IPS DF 6.9 (cell line): ENCODE results near the gene PTAR1.

Experiments
- DNase-seq: peaks from one replicate; pipeline ENCODE4 v3.0.0-alpha.2; 2013; ENCODE audit warnings: low read depth, low spot score
- H3K27ac ChIP-seq: one replicate; pipeline ENCODE4 v1.5.1; 2013; ENCODE audit warnings: low read length, control low read depth
- H3K27me3 ChIP-seq: 2 replicates; pipeline ENCODE4 v1.6.1; 2013; ENCODE audit warnings: mild to moderate bottlenecking, low read length; ENCODE audit not compliant: control insufficient read depth, insufficient read depth
- H3K36me3 ChIP-seq: 2 replicates; pipeline ENCODE4 v1.6.1; 2013; ENCODE audit warnings: low read length; ENCODE audit not compliant: control insufficient read depth, insufficient read depth
- H3K4me1 ChIP-seq: 2 replicates; pipeline ENCODE4 v1.6.1; 2013; ENCODE audit warnings: low read length; ENCODE audit not compliant: control insufficient read depth, insufficient read depth
- H3K4me3 ChIP-seq: 2 replicates; pipeline ENCODE4 v1.5.1; 2013; ENCODE audit warnings: mild to moderate bottlenecking, low read length
- H3K9me3 ChIP-seq: 2 replicates; pipeline ENCODE4 v1.6.1; 2013; ENCODE audit warnings: low read length, inconsistent platforms; ENCODE audit not compliant: control insufficient read depth, insufficient read depth
- WGBS: extraction: QIAGEN DNeasy Blood & Tissue Kit; methylation state at CpG from one replicate; pipeline ENCODE4 v1.1.7; 2013; ENCODE audit warnings: mixed read lengths, missing lambda C conversion rate; ENCODE audit not compliant: insufficient read length, insufficient coverage; 5-methylcytosine and 5-hydroxymethylcytosine counted together

PTAR1 gene

DNA sequence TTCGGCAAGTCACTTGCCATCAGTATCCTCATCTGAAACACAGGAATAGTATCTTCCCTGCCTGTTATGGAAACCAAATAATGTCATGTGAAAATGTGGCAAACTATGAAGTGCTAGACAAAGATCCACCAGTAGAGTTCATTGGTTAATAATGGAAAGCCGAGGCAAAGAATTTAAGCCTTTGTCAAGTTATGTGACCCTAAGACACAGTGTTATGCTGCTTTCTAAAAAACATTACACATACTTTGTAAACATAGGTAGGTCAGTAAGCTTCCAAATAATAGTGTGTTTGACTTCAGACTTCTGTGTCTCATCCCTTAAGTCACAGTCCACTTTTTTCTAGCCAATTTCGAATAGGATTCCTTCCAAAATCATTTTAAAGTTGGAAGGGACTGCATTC is 6.0 kb downstream of the PTAR1 start:
- Histone ChIP-seq H3K27ac (no peak overlapping the region), H3K9me3 (no peaks in the 10 kb centered on the region), H3K4me3 (no peak overlapping the region), H3K4me1 (no peaks in the 10 kb centered on the region; the same call in 1 of the 2 replicates), H3K27me3 (no peaks in the 10 kb centered on the region), H3K36me3 (peaks cover 4% of the 10 kb centered on the region; the same call in 1 of the 2 replicates)
- DNase-seq: no peak
- WGBS: no CpG with 5 or more reads among the region's 3 CpGs

DNA sequence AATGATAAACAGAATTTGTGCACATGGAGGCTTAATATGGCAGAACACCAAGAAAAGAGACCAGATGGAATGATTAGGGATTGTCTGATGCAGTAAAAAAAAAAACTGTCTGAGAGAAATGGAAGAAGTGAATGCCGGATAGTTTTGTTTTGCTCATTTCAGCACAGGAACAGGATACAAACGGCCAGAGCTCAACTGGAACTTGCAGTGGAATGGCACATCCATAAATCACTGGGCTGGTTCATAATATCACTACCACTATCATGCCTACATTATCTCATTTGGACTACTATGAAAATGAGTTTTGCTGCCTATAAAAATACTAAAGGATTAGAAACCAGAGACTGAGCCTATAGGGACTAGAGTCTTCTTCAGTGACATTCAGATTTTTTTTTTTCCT is 9.7 kb downstream of the PTAR1 start:
- DNase-seq: no peak
- Histone ChIP-seq H3K36me3 (peaks cover 4% of the 10 kb centered on the region; the same call in 1 of the 2 replicates), H3K4me1 (no peaks in the 10 kb centered on the region; the same call in 1 of the 2 replicates), H3K9me3 (no peaks in the 10 kb centered on the region), H3K4me3 (no peak overlapping the region), H3K27me3 (no peaks in the 10 kb centered on the region), H3K27ac (no peak overlapping the region)
- no CpG with 5 or more reads among the region's 2 CpGs for WGBS

DNA sequence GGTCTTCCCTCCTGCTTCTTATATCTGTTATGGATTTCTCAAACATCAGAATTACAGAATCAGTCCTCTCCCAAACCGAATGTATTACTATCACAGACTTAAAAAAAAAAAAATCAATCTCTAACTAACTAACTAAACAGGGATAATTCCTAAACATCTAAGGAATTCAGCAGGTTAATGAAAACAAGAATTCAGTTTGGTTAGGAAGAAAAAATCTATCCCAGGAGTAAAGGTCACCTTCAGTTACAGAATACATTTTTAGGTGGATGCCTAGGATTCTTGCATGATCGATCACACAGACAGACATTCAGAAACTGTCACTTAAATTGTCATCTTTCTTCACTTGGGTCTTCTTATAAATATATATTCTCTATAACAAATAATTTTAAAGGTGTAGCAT is 11.5 kb downstream of the PTAR1 start:
- 100% methylated on average over 1 of the region's 2 CpGs for WGBS
- Histone ChIP-seq H3K27ac (no peak overlapping the region), H3K9me3 (no peaks in the 10 kb centered on the region), H3K4me1 (no peaks in the 10 kb centered on the region; the same call in 1 of the 2 replicates), H3K27me3 (no peaks in the 10 kb centered on the region), H3K36me3 (peaks cover 4% of the 10 kb centered on the region; the same call in 1 of the 2 replicates), H3K4me3 (no peak overlapping the region)
- DNase-seq: no peak

DNA sequence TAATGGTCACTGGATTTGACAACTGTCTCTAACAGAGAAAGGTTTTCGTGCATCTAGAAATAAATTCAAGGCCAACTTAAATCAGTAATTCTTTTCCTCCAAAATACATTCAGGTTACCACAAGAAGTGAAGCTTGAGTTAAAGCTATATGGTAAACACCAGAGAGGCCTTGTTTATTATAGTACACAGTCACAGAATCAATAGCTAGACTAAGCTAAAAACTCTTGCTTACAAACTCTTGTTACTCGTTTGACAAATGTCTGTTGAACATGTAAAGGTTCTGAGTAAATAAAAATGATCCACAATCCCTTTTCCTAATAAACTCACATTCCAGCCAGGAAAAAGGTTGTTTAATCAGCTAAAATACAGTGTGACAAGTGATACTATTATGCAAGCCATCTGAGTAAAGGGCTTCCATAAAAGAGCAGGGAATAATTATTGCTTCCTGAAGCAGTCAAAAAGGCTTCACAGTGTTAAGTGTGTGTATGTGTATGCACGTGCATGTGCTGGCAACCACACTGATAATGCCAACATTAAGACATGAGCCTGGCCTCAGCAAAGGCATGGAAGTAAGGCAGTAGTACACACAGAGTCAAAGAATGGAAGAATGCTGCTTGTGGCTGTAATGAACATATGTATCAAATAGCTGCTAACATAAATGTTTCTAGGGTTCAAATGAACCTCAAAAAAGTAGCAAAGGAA is 12.8 kb downstream of the PTAR1 start:
- no peak for DNase-seq
- H3K9me3 ChIP-seq: no peaks in the 10 kb centered on the region
- H3K4me3 ChIP-seq: no peak overlapping the region
- no CpG with 5 or more reads among the region's 3 CpGs for WGBS
- no peaks in the 10 kb centered on the region for H3K27me3 ChIP-seq
- H3K27ac ChIP-seq: no peak overlapping the region
- no peaks in the 10 kb centered on the region; the same call in 1 of the 2 replicates for H3K4me1 ChIP-seq
- H3K36me3 ChIP-seq: peaks cover 4% of the 10 kb centered on the region; the same call in 1 of the 2 replicates

DNA sequence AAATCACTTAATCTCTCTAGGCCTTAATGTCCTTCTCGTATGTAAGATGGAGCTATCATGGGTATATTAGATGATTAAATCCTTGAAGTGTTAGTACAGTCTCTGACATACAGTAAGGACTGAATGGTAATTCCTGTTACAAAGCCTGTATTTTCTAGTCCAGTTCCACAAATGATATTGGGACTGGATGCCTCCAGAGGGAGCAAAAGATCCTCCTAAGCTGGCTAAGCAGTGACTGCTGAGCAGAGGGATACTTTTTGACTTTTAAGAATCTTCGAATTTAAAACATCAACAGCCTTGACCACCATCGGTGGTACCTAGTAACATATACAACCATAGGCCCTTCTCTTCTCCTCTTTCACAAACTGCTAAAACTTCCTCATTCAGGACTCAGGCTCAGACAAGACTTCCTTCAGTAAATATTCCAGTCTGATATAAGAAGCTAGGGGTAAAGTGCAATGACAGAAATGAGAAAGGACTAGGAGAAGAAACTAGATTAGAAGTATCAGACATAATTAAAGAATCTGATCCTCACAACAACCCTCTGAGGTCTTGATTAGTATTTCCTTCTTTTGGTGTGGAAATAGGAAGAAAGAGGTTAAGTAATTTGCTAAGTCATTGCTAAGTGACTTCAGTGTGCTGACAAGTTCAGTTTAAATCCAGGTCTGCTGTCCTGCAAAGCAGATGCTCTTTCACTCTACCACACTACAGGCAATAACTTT is 13.9 kb downstream of the PTAR1 start:
- Histone ChIP-seq H3K4me3 (no peak overlapping the region), H3K27ac (no peak overlapping the region), H3K9me3 (no peaks in the 10 kb centered on the region), H3K27me3 (no peaks in the 10 kb centered on the region), H3K4me1 (no peaks in the 10 kb centered on the region; the same call in 1 of the 2 replicates), H3K36me3 (peaks cover 4% of the 10 kb centered on the region; the same call in 1 of the 2 replicates)
- whole genome bisulfite sequencing: no CpG with 5 or more reads among the region's 3 CpGs
- no peak for DNase-seq

DNA sequence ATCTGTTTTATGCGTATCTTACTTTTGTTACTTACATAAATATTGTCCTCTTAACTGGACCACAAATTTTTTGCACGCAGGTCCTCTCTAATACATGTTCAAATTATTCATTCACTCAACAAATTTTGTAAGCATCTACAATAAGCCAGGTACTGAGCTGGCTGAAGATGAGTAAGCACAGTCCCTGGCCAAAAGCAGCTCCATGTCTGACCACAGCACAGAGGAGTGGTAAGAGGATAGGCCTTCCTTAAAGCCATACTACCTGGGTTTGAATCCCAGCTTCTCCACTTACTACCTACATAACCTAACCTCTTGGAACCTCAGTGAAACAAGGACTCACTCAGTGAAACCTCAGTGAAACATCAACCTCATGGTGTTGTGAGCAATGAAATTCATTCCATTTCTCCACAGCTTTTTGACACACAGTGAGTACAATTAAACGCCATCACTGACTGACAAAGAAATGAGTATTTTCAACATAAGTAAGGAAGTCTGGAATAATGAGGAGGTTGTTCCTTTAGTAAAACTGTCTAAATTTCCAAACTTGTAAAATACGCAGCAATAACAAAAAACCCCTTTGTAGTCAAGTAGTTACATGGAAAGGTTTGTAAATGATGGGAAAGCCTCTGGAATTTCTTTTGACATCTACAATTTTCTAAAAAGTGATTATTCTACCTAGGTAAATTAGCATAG is 15.0 kb downstream of the PTAR1 start:
- no peaks in the 10 kb centered on the region for H3K9me3 ChIP-seq
- H3K27me3 ChIP-seq: no peaks in the 10 kb centered on the region
- no peak for DNase-seq
- no peaks in the 10 kb centered on the region; the same call in 1 of the 2 replicates for H3K4me1 ChIP-seq
- peaks cover under 1% of the 10 kb centered on the region; the same call in 1 of the 2 replicates for H3K36me3 ChIP-seq
- H3K4me3 ChIP-seq: no peak overlapping the region
- WGBS: no CpG with 5 or more reads among the region's 4 CpGs
- H3K27ac ChIP-seq: no peak overlapping the region

DNA sequence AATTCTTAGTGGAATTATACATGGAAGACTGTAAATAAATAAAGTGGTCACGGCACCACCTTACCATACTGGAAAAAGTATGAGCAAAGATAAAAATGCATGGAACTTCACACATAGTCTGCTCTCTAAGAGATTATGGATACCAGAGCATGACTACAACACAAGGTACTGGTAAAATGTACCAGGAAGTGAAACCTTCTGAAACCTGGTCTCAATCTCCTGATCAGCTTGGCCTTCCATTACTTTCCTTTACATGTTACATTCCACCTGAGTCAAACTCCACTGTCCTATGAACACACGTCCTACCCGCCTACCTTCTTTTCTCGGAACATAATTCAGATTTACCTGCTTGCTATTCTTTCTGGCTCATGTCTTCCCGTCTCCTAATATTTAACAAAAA is 15.9 kb downstream of the PTAR1 start:
- no peaks in the 10 kb centered on the region; the same call in 1 of the 2 replicates for H3K36me3 ChIP-seq
- H3K4me3 ChIP-seq: no peak overlapping the region
- WGBS: no CpG with 5 or more reads among the region's 5 CpGs
- H3K4me1 ChIP-seq: no peaks in the 10 kb centered on the region; the same call in 1 of the 2 replicates
- no peak for DNase-seq
- H3K9me3 ChIP-seq: no peaks in the 10 kb centered on the region
- H3K27ac ChIP-seq: no peak overlapping the region
- H3K27me3 ChIP-seq: no peaks in the 10 kb centered on the region

DNA sequence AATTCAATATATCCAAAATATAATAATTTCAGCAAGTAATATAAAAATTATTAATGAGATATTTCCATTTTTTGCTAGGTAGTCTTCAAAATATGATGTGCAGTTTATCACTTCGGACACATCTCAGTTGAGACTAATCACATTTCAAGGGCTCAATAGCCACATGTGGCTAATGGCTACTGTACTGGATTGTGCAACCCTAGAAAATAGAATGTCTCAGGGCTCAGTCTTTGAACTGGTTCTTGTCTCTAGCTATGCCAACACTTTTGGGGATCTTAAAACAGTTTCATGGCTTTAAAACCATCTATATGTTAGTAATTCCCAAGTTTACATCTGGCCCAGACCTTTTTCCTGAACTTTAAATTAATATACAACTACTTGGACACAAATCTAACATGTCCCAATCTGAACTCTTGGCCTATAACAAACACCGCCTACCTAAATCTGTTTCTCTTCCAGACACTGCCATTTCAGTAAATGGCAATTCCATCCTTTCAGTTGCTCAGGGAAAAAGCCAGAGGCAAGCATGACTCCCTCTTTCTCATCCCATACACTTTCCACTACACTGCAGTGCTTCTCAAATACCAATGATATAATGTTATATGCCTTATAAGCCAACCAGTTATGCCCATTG is 18.8 kb downstream of the PTAR1 start:
- no peak overlapping the region for H3K27ac ChIP-seq
- no peaks in the 10 kb centered on the region for H3K4me1 ChIP-seq
- H3K36me3 ChIP-seq: peaks cover 3% of the 10 kb centered on the region; the same call in 1 of the 2 replicates
- no CpG with 5 or more reads among the region's 2 CpGs for WGBS
- no peaks in the 10 kb centered on the region for H3K27me3 ChIP-seq
- H3K9me3 ChIP-seq: no peaks in the 10 kb centered on the region
- no peak for DNase-seq
- H3K4me3 ChIP-seq: no peak overlapping the region

DNA sequence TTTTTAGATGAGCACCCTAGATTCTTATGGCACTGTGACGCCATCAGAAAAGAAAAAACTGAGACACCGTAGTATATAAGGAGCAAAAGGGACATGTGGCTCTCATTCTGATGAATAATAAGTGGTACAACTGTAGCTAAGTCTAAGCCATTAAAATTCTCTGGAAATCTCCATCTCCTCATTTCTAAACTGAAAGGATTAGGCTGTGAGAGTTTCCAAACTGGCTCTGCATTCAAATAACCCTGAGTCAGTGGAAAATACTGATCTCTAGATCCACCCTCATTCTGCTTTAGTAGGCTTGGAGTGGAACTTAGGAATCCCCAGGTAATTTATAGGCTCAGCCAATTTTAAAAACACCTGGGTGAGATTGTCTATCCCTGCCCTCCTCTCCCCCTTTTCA is 28.5 kb downstream of the PTAR1 start:
- no CpG with 5 or more reads among the region's 2 CpGs for whole genome bisulfite sequencing
- no peak for DNase-seq
- no peaks in the 10 kb centered on the region for H3K27me3 ChIP-seq
- H3K9me3 ChIP-seq: no peaks in the 10 kb centered on the region
- peaks cover 17% of the 10 kb centered on the region; the same call in 1 of the 2 replicates for H3K36me3 ChIP-seq
- no peak overlapping the region for H3K4me3 ChIP-seq
- H3K27ac ChIP-seq: no peak overlapping the region
- no peaks in the 10 kb centered on the region for H3K4me1 ChIP-seq

DNA sequence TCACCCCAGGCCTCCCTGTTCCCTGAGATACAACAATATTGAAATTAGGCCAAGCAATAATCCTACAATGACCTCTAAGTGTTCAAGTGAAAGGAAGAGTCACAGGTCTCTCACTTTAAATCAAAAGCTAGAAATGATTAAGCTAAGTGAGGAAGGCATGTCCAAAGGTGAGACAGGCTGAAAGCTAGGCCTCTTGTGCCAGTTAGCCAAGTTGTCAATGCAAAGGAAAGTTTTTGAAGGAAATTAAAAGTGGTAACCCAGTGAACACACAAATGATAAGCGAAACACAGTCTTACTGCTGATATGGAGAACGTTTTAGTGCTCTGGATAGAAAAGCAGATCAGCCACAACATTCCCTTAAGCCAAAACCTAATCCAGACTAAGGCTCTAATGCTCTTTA is 39.8 kb downstream of the PTAR1 start:
- DNase-seq: no peak
- no peak overlapping the region for H3K27ac ChIP-seq
- H3K4me3 ChIP-seq: no peak overlapping the region
- whole genome bisulfite sequencing: no CpG with 5 or more reads among the region's 2 CpGs
- H3K36me3 ChIP-seq: peaks cover 9% of the 10 kb centered on the region; the same call in 1 of the 2 replicates
- no peaks in the 10 kb centered on the region for H3K9me3 ChIP-seq
- no peaks in the 10 kb centered on the region for H3K4me1 ChIP-seq
- no peaks in the 10 kb centered on the region for H3K27me3 ChIP-seq
